ENCODE data around the gene HOXC5.

Gene HOXC5

DNA sequence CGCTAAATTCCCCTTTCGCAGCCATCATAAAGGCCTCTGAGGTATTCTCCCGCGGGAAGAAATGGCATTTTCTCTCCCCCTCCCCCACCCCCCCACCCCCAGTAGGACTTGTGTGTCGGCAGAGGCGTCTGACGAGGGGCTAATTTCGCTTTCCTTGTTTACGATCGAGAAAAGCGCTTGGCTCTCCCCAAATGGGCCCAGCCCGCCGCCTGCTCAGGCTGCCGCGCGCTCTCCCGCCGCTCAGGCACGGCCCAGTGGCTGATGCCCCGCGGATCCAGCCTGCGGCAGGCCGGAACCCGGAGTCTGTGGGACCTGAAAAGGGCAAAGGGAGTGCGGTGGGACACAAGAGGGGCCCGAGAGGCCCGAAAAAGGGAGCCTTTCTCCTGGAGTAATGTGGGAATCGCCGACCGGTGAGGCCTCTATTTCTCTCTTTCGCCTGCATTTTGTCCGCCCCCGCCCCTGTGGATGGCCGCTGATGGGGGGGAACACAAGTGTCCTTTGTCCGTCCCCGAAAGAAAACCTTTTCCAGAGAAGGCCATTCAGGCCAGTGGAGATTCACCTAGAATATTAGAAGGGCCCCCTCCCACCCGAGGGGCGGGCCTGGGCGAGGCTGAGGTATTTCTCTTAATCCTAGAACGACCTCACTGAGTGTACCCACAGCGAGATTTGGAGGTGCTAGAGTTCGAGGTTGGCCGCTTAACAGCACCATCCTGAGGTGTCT is 13.6 kb upstream of the HOXC5 start:
- Histone ChIP-seq H4K20me1 (peaks cover 0 to 91% (median 74%) of the 10 kb centered on the region in 11 experiments; a peak in 17 of 22 replicates), H3K9me3 (replicated peaks in 1 of 11) (peaks cover 0 to 24% (median 4%) of the 10 kb centered on the region in 11 experiments; a peak in 6 of 22 replicates), H3K27ac (no peak overlapping the region), H3K27me3 (peaks cover 100% of the 10 kb centered on the region in 11 experiments), H3K36me3 (no peaks in the 10 kb centered on the region), H3K4me1 (no peaks in the 10 kb centered on the region; a peak in 1 of 20 replicates), H3K9ac (no peak overlapping the region), H3K4me3 (no peak overlapping the region), H3K4me2 (no peak overlapping the region)
- TF ChIP-seq Cebpa-rat (IDR thresholded peaks at IDR 0.05) = no peak

DNA sequence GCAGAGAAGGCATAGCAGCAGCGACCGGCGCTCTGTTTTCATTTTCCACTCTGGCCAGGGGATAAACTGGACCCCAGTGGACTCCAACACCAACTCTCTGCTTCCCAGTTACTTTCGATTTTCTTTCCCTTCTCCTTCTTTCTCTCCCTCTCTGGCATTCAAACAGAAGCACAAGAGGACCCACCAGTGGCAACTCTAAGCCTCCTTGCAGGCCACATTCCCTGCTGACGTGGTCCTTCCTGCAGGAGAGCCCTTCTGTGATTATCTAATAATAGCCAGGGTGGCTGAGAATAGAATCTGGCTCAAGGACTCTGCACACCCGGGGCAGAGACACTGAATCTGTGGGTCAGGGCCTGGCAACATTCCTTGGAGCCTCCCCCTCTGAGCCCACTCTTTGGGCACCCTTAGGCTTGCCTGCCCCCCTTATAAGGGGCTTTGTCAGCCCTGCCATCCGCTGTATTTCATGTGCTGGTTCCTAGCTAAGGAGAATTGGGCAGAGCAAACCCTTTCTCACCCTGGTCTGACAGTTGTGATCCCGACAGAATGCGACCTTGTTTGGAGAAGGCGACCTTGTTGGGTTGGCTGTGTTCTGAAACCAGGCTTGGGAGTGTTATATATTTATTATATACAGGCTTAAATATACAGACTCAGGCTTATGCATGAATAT is 12.8 kb upstream of the HOXC5 start:
- no peak overlapping the region for H3K4me2 ChIP-seq
- no peak overlapping the region for H3K4me3 ChIP-seq
- no peak overlapping the region for H3K27ac ChIP-seq
- no peaks in the 10 kb centered on the region; a peak in 1 of 20 replicates for H3K4me1 ChIP-seq
- peaks cover 100% of the 10 kb centered on the region in 11 experiments for H3K27me3 ChIP-seq
- no peak overlapping the region for H3K9ac ChIP-seq
- TF ChIP-seq Cebpa-rat (IDR thresholded peaks at IDR 0.05) = no peak
- H3K36me3 ChIP-seq = no peaks in the 10 kb centered on the region
- peaks cover 0 to 91% (median 75%) of the 10 kb centered on the region in 11 experiments; a peak in 17 of 22 replicates for H4K20me1 ChIP-seq
- peaks cover 0 to 18% (median 3%) of the 10 kb centered on the region in 11 experiments; a peak in 6 of 22 replicates for H3K9me3 ChIP-seq (replicated peaks in 1 of 11)

DNA sequence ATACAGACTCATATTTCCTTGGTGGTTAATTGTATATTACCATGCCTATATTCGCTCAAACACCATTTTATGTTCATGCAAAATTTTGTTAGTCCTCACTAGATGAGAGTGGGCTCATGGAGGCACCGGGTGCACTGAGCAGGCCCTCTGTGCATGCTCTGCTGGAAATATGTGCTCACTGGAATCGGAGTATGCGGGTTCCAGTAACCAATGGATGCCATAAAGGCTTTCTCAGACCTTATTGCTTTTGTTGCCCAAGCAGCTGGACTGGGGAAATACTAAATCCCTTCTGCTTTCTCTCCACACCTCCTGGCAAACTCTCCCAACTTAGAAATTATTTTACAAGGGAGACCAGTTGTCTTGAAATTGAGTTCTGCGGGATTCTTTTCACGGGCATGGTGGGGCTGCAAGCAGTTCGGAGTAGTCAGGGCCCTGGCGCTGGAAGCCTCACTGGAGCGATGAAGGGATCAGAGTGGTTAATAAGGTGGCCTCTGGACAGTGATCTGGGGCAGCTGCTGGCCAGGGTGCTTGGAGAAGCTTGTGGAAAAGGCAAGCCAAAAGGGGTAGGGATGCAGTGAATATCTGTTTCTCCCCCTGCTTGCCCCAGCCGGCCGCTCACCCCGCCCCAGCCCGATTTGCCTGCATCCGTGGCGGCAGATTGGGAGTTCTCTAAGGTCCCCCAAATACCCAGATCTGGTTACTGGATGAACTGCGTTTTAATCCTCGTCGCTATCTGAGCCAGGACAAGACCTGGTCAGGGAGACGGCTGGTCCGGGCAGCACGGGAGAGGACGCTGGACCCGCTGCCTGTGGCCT is 12.1 kb upstream of the HOXC5 start:
- Histone ChIP-seq H4K20me1 (peaks cover 0 to 91% (median 73%) of the 10 kb centered on the region in 11 experiments; a peak in 17 of 22 replicates), H3K27me3 (peaks cover 100% of the 10 kb centered on the region in 11 experiments), H3K9me3 (replicated peaks in 1 of 11) (peaks cover 0 to 13% (median 2%) of the 10 kb centered on the region in 11 experiments; a peak in 5 of 22 replicates), H3K4me2 (no peak overlapping the region), H3K27ac (no peak overlapping the region), H3K4me3 (no peak overlapping the region), H3K36me3 (no peaks in the 10 kb centered on the region), H3K9ac (no peak overlapping the region), H3K4me1 (no peaks in the 10 kb centered on the region; a peak in 1 of 20 replicates)
- no peak for TF ChIP-seq Cebpa-rat (IDR thresholded peaks at IDR 0.05)

DNA sequence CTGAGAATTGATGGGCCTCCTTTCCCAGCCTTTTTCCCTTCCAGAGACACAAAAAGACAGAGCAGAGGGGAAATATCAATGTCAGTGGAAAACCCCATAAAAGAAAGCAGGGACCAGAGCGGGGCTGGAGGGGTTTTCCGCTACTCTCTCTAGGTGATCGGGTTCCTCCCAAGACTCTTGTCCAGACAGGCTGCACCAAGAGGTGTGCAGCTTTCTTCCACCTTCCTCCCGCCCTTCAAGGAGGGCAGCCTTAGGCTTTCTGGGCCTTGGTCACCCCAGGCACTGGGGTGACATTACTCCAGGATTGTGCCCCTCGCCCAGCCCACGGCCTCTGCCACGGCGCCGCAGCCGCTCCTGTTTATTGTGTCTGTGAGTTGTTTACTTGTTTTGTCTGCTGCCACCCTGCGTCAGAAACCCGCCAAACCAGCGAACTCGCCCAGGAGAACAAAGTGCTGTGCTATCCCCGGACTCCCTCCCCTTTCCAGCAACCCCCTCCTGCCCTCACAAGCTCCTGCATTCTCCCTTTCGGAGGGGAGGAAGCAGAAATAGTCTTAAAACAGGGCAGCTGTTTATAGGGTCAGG is 11.3 kb upstream of the HOXC5 start:
- Histone ChIP-seq H3K9ac (no peak overlapping the region), H3K4me2 (no peak overlapping the region)

DNA sequence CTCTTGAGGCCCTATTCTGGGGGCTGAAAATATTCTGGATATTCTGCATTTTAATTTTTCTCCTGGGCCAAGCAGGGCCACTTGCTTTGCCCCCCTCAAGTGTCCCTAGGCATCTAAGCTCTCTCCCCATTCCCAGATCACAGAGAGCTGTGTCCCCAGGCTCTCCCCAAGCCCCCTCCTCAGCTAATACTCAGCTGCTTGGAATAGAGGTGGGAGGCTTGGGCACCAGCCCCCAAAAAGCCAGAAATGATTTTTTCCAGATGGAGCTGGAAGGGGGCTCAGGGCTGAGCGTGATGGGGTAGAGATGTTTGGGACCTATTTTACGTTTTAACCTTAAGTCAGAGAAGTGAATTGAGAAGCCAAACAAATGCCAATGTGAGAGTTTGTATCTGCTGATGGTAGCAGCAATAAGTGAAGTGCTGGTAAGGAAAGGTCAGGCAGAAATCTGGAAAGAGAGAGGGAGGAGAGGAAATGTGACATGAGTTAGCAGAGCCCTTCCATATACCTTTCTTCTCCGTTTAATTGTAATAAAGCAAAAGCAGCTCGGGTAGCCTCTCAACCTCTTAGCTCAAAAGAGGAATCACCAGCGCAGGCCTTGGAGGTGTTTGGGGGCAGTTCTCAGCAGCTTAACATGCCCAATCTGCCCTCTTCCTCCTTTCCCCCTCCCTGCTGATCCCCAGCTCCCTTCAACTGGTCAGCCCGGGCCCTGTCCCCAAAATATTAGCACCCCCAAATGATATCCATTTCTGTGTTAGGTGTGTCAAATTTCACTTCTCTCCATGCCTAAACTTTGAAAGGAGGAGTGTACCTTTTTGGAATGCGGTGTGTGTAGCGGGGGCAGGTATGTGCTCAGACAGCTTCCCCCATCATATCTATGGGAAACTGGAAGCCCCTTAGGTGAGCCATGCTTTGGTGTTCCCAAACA is 9.6 kb upstream of the HOXC5 start:
- Histone ChIP-seq H3K4me3 (no peak overlapping the region), H3K4me1 (no peaks in the 10 kb centered on the region; a peak in 1 of 20 replicates), H3K36me3 (no peaks in the 10 kb centered on the region), H3K9ac (no peak overlapping the region), H3K27me3 (peaks cover 100% of the 10 kb centered on the region in 11 experiments), H4K20me1 (peaks cover 0 to 95% (median 86%) of the 10 kb centered on the region in 11 experiments; a peak in 17 of 22 replicates), H3K27ac (no peak overlapping the region), H3K4me2 (no peak overlapping the region), H3K9me3 (replicated peaks in 1 of 11) (0 out of 22 replicates have a peak, but pooled peaks cover 0 to 3% (median 0%) of the 10 kb centered on the region in 11 experiments)
- TF ChIP-seq Cebpa-rat (IDR thresholded peaks at IDR 0.05) = no peak

More for the DNA sequence above, 11.3 kb upstream of the HOXC5 start:
- peaks cover 0 to 93% (median 76%) of the 10 kb centered on the region in 11 experiments; a peak in 17 of 22 replicates for H4K20me1 ChIP-seq
- no peak overlapping the region for H3K27ac ChIP-seq
- no peak overlapping the region for H3K4me3 ChIP-seq
- H3K4me1 ChIP-seq = no peaks in the 10 kb centered on the region; a peak in 1 of 20 replicates
- TF ChIP-seq Cebpa-rat (IDR thresholded peaks at IDR 0.05) = no peak
- H3K27me3 ChIP-seq = peaks cover 100% of the 10 kb centered on the region in 11 experiments
- H3K9me3 ChIP-seq (replicated peaks in 1 of 11) = peaks cover 0 to 9% (median 0%) of the 10 kb centered on the region in 11 experiments; a peak in 2 of 22 replicates
- no peaks in the 10 kb centered on the region for H3K36me3 ChIP-seq

DNA sequence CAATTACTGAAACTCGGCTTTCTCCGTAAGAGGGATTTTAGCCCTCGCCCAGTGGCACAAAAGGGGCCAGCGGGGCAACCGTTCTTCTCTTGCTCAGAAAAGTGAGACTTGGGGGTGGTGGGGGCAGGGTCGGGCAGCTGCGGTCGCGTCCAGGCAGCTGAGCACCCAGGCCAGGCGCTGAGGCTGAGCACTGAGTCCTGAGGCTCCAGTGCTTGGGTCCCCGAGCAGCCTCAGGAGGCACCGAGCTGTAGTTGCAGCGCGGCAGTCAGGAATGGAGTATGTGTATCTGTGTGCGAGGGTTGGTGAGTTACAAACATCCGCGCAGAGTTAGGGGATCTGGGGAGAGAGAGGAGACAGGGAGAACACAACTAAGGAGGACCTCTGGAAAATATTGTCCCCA is 8.7 kb upstream of the HOXC5 start:
- no peaks in the 10 kb centered on the region for H3K9me3 ChIP-seq (replicated peaks in 1 of 11)
- no peak overlapping the region for H3K27ac ChIP-seq
- H3K9ac ChIP-seq = no peak overlapping the region
- no peaks in the 10 kb centered on the region for H3K36me3 ChIP-seq
- no peak overlapping the region for H3K4me3 ChIP-seq
- no peak overlapping the region for H3K4me2 ChIP-seq
- TF ChIP-seq Cebpa-rat (IDR thresholded peaks at IDR 0.05) = no peak
- peaks cover 0 to 98% (median 90%) of the 10 kb centered on the region in 11 experiments; a peak in 17 of 22 replicates for H4K20me1 ChIP-seq
- peaks cover 100% of the 10 kb centered on the region in 11 experiments for H3K27me3 ChIP-seq
- no peaks in the 10 kb centered on the region for H3K4me1 ChIP-seq

DNA sequence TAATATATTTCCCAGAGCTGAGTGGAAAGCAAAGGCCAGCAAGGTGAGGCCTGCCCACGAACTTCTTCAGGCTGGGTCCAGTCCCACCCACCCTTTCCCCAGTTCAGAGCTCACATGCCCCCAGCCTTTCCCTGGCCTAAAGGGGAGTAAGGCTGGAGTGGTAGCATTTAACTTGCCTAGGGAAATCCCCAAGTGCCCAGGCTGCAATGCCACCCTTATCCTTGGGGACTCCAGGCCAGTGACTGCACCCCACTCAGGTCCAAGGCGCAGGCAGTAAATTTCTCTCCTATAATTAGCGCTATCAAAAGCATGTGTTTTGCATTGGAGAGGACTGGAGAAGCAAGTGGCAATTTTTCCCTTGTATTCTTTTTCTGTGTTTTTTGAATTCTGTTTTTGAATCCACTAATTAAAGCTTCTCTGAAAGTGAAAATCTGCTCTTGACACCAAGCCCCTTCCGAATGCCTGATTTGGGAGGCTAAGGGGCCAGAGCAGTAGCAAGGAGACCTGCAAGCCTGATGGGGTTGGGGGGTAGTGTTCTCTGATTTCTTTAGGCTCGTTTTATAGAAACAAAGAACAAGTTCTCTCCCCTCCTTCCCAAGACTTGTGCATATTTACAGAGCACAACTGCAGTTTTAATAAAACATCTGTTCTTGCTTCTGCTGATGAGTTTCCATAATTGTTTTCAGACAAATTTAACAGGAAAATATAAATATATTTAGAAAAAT is 8.1 kb upstream of the HOXC5 start:
- Histone ChIP-seq H4K20me1 (peaks cover 0 to 96% (median 87%) of the 10 kb centered on the region in 11 experiments; a peak in 17 of 22 replicates), H3K4me3 (no peak overlapping the region), H3K9ac (no peak overlapping the region), H3K4me1 (no peaks in the 10 kb centered on the region), H3K27ac (no peak overlapping the region), H3K36me3 (no peaks in the 10 kb centered on the region), H3K9me3 (replicated peaks in 1 of 11) (no peaks in the 10 kb centered on the region), H3K27me3 (peaks cover 100% of the 10 kb centered on the region in 11 experiments), H3K4me2 (no peak overlapping the region)
- no peak for TF ChIP-seq Cebpa-rat (IDR thresholded peaks at IDR 0.05)
